ENCODE data around the gene ATG7. TPM values are rescaled to one million over a fixed set of nuclear protein-coding genes. Genes with fewer than 3 reads are reported as not detected.

Gene ATG7
- total RNA-seq, 1 donor from 2014 or later, result 40.3 TPM

DNA sequence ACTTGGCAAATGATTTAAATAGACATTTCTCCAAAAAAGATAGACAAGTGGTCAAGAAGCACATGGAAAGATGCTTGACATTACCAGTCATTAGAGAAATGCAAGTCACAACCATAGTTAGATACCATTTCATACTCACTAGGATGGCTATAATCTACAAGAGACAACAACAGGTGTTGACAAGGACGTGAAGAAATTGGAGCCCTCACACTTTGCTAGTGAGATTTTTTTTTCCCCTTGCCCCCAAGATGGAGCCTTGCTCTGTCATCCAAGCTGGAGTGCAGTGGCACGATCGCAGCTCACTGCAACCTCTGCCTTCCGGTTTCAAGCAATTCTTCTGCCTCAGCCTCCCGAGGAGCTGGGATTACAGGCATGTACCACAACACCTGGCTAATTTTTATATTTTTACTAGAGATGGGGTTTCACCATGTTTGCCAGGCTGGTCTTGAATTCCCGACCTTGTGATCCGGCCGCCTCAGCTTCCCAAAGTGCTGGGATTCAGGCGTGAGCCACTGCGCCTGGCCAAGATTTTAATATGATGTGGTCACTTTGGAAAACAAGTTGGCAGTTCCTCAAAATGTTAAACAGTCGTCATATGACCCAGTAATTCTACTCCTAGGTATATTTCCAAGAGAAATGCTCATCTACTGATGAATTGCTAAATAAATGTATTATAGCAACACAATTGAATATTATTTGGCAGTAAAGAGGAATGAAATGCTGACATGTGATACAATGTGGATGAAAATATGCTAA is 103.3 kb downstream of the ATG7 start:
- no peak overlapping the region for H3K27ac Mint-ChIP-seq
- H3K4me3 Mint-ChIP-seq, result no peak overlapping the region
- H3K9me3 Mint-ChIP-seq, result no peaks in the 10 kb centered on the region
- H3K36me3 Mint-ChIP-seq, result peaks cover 2% of the 10 kb centered on the region
- TF ChIP-seq, protein P1, sequence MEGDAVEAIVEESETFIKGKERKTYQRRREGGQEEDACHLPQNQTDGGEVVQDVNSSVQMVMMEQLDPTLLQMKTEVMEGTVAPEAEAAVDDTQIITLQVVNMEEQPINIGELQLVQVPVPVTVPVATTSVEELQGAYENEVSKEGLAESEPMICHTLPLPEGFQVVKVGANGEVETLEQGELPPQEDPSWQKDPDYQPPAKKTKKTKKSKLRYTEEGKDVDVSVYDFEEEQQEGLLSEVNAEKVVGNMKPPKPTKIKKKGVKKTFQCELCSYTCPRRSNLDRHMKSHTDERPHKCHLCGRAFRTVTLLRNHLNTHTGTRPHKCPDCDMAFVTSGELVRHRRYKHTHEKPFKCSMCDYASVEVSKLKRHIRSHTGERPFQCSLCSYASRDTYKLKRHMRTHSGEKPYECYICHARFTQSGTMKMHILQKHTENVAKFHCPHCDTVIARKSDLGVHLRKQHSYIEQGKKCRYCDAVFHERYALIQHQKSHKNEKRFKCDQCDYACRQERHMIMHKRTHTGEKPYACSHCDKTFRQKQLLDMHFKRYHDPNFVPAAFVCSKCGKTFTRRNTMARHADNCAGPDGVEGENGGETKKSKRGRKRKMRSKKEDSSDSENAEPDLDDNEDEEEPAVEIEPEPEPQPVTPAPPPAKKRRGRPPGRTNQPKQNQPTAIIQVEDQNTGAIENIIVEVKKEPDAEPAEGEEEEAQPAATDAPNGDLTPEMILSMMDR (IDR thresholded peaks at IDR 0.05; ENCODE audit: unreplicated experiment), result no peak
- DNase-seq (ENCODE audit: low spot score in 2 of 2, unreplicated experiment in 2 of 2), result no peak
- no peaks in the 10 kb centered on the region for H3K27me3 Mint-ChIP-seq (ENCODE audit: low read depth)
- peaks cover 22% of the 10 kb centered on the region for H3K4me1 Mint-ChIP-seq

- H3K9me3 Mint-ChIP-seq, result no peaks in the 10 kb centered on the region
- no peaks in the 10 kb centered on the region for H3K27me3 Mint-ChIP-seq (ENCODE audit: low read depth)
- no peak overlapping the region for H3K4me3 Mint-ChIP-seq
- peaks cover 37% of the 10 kb centered on the region for H3K4me1 Mint-ChIP-seq
- H3K36me3 Mint-ChIP-seq, result peaks cover 2% of the 10 kb centered on the region
- no peak overlapping the region for H3K27ac Mint-ChIP-seq
- TF ChIP-seq, protein P1 (IDR thresholded peaks at IDR 0.05; ENCODE audit: unreplicated experiment), result no peak
- no peak for DNase-seq (ENCODE audit: low spot score in 2 of 2, unreplicated experiment in 2 of 2)
These were observed 105.5 kb downstream of the ATG7 start for GRCh38 chr3:11377719-11378118.

- Mint-ChIP-seq H3K4me3 (peak overlapping the region; percentile 47), H3K9me3 (no peaks in the 10 kb centered on the region), H3K4me1 (peaks cover 44% of the 10 kb centered on the region), H3K36me3 (no peaks in the 10 kb centered on the region), H3K27me3 (ENCODE audit: low read depth) (no peaks in the 10 kb centered on the region), H3K27ac (peak overlapping the region; percentile 91)
- TF ChIP-seq, protein P1 (IDR thresholded peaks at IDR 0.05; ENCODE audit: unreplicated experiment), result peak; percentile 72
- DNase-seq (ENCODE audit: low spot score in 2 of 2, unreplicated experiment in 2 of 2), result no peak
These were observed 107.1 kb downstream of the ATG7 start for GRCh38 chr3:11379238-11379823.

DNA sequence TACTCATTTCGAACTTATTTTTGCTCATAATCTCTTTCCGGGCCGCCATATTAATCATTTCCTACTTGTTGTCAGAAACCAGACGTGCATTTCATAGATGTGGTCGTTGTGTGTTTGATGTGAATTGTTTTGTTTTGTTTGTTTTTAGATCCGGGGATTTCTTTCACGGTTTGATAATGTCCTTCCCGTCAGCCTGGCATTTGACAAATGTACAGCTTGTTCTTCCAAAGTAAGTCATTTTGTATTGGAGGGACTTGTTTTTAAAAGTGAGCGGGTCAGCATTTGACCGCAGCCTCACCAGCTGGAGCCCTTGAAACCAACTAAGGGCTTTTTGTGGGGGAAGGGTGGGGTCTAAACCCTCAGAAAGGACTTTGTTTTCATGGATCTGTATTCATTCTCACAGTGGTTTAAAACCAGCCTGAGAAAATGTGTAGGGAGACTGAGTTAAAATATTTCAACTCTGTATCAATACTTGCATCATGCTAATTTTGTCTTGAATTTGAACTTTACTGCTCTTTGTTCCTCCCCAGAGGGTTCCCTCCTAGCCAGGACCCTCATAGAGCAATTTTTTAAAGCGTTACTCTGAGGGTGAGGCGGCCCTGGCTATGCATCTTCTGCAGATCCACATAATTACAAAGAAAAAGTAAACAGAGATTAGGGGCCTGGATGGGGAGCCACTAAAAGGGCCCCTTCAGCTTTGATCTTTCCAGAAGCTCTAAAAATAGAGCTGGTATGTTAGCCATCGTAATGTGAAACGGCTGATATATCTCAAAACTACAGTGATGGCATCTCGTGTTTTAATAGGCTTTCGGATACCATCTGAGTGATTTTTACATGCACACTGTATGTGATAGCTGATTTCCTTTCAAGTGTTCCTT is 107.9 kb downstream of the ATG7 start:
- DNase-seq (ENCODE audit: low spot score in 2 of 2, unreplicated experiment in 2 of 2), result no peak
- peak overlapping the region; percentile 47 for H3K4me3 Mint-ChIP-seq
- no peaks in the 10 kb centered on the region for H3K27me3 Mint-ChIP-seq (ENCODE audit: low read depth)
- TF ChIP-seq, protein P1 (IDR thresholded peaks at IDR 0.05; ENCODE audit: unreplicated experiment), result no peak
- H3K4me1 Mint-ChIP-seq, result peaks cover 44% of the 10 kb centered on the region
- no peaks in the 10 kb centered on the region for H3K36me3 Mint-ChIP-seq
- H3K9me3 Mint-ChIP-seq, result no peaks in the 10 kb centered on the region
- peak overlapping the region; percentile 91 for H3K27ac Mint-ChIP-seq

DNA sequence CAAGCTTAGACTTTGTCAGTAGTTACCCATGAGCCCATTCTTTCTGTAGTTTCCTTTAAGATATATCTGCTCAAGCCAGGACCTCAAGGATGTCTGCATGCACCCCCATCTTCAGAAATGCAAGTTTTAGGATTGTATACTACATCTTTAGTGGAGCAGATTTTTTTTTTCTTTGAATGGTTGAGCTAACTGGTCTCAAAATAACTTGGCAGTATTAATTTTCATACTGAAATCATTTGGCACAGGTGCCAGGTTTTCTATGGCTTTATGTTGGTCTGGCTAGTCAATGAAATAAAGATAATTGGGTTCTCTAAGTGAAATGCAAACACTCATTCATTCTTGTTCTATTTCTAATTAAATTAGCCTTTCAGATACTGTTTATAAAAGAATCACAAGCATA is 108.9 kb downstream of the ATG7 start:
- H3K9me3 Mint-ChIP-seq, result no peaks in the 10 kb centered on the region
- no peaks in the 10 kb centered on the region for H3K27me3 Mint-ChIP-seq (ENCODE audit: low read depth)
- H3K4me3 Mint-ChIP-seq, result peak overlapping the region; percentile 47
- H3K36me3 Mint-ChIP-seq, result no peaks in the 10 kb centered on the region
- TF ChIP-seq, protein P1 (IDR thresholded peaks at IDR 0.05; ENCODE audit: unreplicated experiment), result no peak
- H3K27ac Mint-ChIP-seq, result peak overlapping the region; percentile 91
- DNase-seq (ENCODE audit: low spot score in 2 of 2, unreplicated experiment in 2 of 2), result no peak
- peaks cover 53% of the 10 kb centered on the region for H3K4me1 Mint-ChIP-seq
